Liver (tissue), 9 donors: ENCODE results near the gene VPS39. TPM values are rescaled to one million over a fixed set of nuclear protein-coding genes. Genes with fewer than 3 reads are reported as not detected.

Experiments
- DNase-seq: peaks from one replicate; pipeline ENCODE4 v3.0.0-alpha.2; 2017; ENCODE audit warnings: low spot score
- H3K27ac ChIP-seq, 2 donors: one replicate each; pipeline ENCODE4 v1.7.0; 2013; ENCODE audit warnings: inconsistent platforms in 2 of 2, low read length in 2 of 2, control low read depth in 1 of 2, low read depth in 1 of 2, mild to moderate bottlenecking in 1 of 2
- H3K27me3 ChIP-seq, 4 donors: one replicate each; pipeline versions ENCODE4 v1.6.1 to v1.7.0; 2013; ENCODE audit warnings: low read length in 3 of 4, inconsistent platforms in 1 of 4, mild to moderate bottlenecking in 1 of 4, moderate library complexity in 1 of 4; ENCODE audit not compliant: control insufficient read depth in 4 of 4, insufficient read depth in 4 of 4
- H3K36me3 ChIP-seq, 4 donors: one replicate each; pipeline versions ENCODE4 v1.6.1 to v1.7.0; 2013; ENCODE audit warnings: low read length in 3 of 4, mild to moderate bottlenecking in 3 of 4, low read depth in 1 of 4, moderate library complexity in 1 of 4; ENCODE audit not compliant: control insufficient read depth in 4 of 4, insufficient read depth in 3 of 4
- H3K4me1 ChIP-seq, 4 donors: one replicate each; pipeline versions ENCODE4 v1.6.1 to v1.7.0; 2013; ENCODE audit warnings: low read length in 3 of 4, mild to moderate bottlenecking in 3 of 4, moderate library complexity in 1 of 4; ENCODE audit not compliant: control insufficient read depth in 4 of 4, insufficient read depth in 4 of 4
- H3K4me3 ChIP-seq, 3 donors: one replicate each; pipeline versions ENCODE4 v1.6.1 to v1.7.0; 2013; ENCODE audit warnings: low read length in 3 of 3, control low read depth in 1 of 3, low read depth in 1 of 3, mild to moderate bottlenecking in 1 of 3
- H3K9ac ChIP-seq, 2 donors: one replicate each; pipeline ENCODE4 v1.7.0; 2013; ENCODE audit warnings: low read length in 2 of 2, mild to moderate bottlenecking in 2 of 2, moderate library complexity in 2 of 2, control low read depth in 1 of 2, low read depth in 1 of 2
- H3K9me3 ChIP-seq, 4 donors: one replicate each; pipeline versions ENCODE4 v1.6.1 to v1.7.0; 2013; ENCODE audit warnings: low read length in 3 of 4; ENCODE audit not compliant: control insufficient read depth in 4 of 4
- CTCF ChIP-seq: fragments of 150-350 bp; IDR thresholded peaks from 2 replicates; pipeline ENCODE4 v1.5.1; 2017; ENCODE audit warnings: improper control_type of control experiment, low read depth, low read length; ENCODE audit not compliant: missing input control
- EGR1 ChIP-seq, 2 donors: IDR thresholded peaks; 2 replicates each; pipeline ENCODE4 v1.6.1; 2016 to 2018; ENCODE audit warnings: antibody characterized with exemption in 2 of 2, low read depth in 2 of 2
- FOXA2 ChIP-seq: IDR thresholded peaks from 2 replicates; pipeline ENCODE4 v1.6.1; 2016; ENCODE audit warnings: antibody characterized with exemption
- HNF4A ChIP-seq, 2 donors: conservative IDR thresholded peaks; 2 replicates each; pipeline ENCODE4 v1.6.1; 2016; ENCODE audit warnings: antibody characterized with exemption in 2 of 2, mild to moderate bottlenecking in 2 of 2
- HNF4G ChIP-seq: IDR thresholded peaks from 2 replicates; pipeline ENCODE4 v1.6.1; 2016; ENCODE audit warnings: antibody characterized with exemption
- JUND ChIP-seq, 2 donors: IDR thresholded peaks; 2 replicates each; pipeline ENCODE4 v1.6.1; 2016; ENCODE audit warnings: antibody characterized with exemption in 2 of 2
- MAX ChIP-seq: IDR thresholded peaks from 2 replicates; pipeline ENCODE4 v1.6.1; 2016; ENCODE audit warnings: antibody characterized with exemption
- NR2F2 ChIP-seq: IDR thresholded peaks from 2 replicates; pipeline ENCODE4 v1.6.1; 2016; ENCODE audit warnings: antibody characterized with exemption
- RAD21 ChIP-seq, 2 donors: IDR thresholded peaks; 2 replicates each; pipeline ENCODE4 v1.6.1; 2016; ENCODE audit warnings: antibody characterized with exemption in 2 of 2, mild to moderate bottlenecking in 2 of 2
- RXRA ChIP-seq, 2 donors: IDR thresholded peaks; 2 replicates each; pipeline ENCODE4 v1.6.1; 2017 to 2018; ENCODE audit warnings: antibody characterized with exemption in 2 of 2, mild to moderate bottlenecking in 1 of 2
- SP1 ChIP-seq: IDR thresholded peaks from 2 replicates; pipeline ENCODE4 v1.6.1; 2018; ENCODE audit warnings: antibody characterized with exemption, mild to moderate bottlenecking
- YY1 ChIP-seq: IDR thresholded peaks from 2 replicates; pipeline ENCODE4 v1.6.1; 2016; ENCODE audit warnings: antibody characterized with exemption, mild to moderate bottlenecking
- ZBTB33 ChIP-seq: IDR thresholded peaks from 2 replicates; pipeline ENCODE4 v1.6.1; 2016; ENCODE audit warnings: antibody characterized with exemption
- WGBS: extraction: QIAGEN DNeasy Blood & Tissue Kit; methylation state at CpG from one replicate; pipeline ENCODE4 v1.1.7; 2013; 5-methylcytosine and 5-hydroxymethylcytosine counted together
- polyA plus RNA-seq, 2 donors: library from polyadenylated mRNA; stranded (reverse) in 1 of 2; unstranded in 1 of 2; fragments of 200-250 nt in 1 of 2; fragments of >200 nt in 1 of 2; fragmentation: Nextera tagmentation in 1 of 2; extraction: Ambion mirVana in 1 of 2; gene quantifications; one replicate each; pipeline versions ENCODE4 v1.2.1 to v1.2.3, GENCODE V29; 2013 to 2015
- total RNA-seq, 2 donors: library from RNA; depleted of rRNA; stranded (reverse); fragments of >200 nt; gene quantifications; one replicate each; pipeline ENCODE4 v1.2.3, GENCODE V29; 2014
- TF ChIP-seq, protein P1 (sequence below): IDR thresholded peaks from 2 replicates; pipeline ENCODE4 v1.6.1; 2016; ENCODE audit warnings: antibody characterized with exemption
- donor health status: healthy.
- donor health status: healthy.
- donor health status: healthy.
- donor health status: healthy.
- donor health status: healthy.

The VPS39 gene
- total and polyA plus RNA-seq, 4 donors, result 11.1 to 41.2 (median 16.8) TPM

DNA sequence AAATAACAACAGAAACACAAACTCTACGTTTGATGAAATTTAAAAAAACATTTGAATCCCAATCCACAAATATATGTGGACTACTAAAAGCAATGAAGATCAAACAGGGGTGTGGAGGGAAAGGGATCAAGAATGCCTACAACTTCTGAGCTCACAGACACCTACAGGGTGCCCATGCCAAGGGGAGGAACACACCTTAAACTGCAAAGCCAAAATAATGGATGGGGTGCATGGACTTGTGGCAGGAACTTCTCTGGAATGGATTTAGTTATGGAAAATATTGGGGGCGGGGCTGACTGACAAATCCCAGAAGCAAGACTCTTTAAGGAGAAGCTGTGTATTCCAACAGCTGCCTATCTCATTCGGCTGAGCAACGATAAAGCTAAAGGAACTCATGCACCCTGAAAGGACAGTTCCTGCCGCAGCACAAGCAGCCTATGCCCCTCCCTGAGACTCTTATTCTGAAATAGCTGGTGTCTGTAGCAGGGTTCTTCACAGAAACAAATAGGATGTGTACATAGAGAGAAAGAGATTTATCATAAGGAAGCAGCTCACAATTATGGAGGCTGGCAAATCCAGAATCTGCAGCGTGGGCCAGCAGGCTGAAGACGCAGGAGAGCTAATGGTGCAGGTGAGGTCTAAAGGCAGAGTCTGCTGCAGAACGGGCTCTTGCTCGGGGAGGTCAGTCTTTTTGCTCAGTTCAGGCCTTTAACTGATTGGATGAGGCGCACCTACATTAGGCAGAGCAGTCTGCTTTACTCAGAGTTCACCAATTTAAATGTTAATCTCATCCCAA, 89.3 kb downstream of the VPS39 start:
- 32% methylated on average over 10 of the region's 10 CpGs for WGBS

GRCh38 chr15:42111924-42112323, 96.2 kb downstream of the VPS39 start:
- Histone ChIP-seq H3K4me3 (no peak overlapping the region), H3K9ac (no peak overlapping the region), H3K4me1 (no peaks in the 10 kb centered on the region), H3K27ac (no peak overlapping the region), H3K27me3 (no peaks in the 10 kb centered on the region), H3K9me3 (no peaks in the 10 kb centered on the region), H3K36me3 (no peaks in the 10 kb centered on the region)
- DNase-seq, result no peak
- WGBS, result 74% methylated on average over 4 of the region's 4 CpGs
- TF ChIP-seq SP1 (no peak), EGR1 (IDR thresholded peaks at IDR 0.05; ENCODE audit: low read depth in 2 of 2) (no peak), NR2F2 (no peak), FOXA2 (no peak), YY1 (no peak), ZBTB33 (no peak), JUND (IDR thresholded peaks at IDR 0.05) (no peak)

More for the DNA sequence above, 89.3 kb downstream of the VPS39 start:
- Histone ChIP-seq H3K4me3 (no peak overlapping the region), H3K36me3 (no peaks in the 10 kb centered on the region), H3K4me1 (no peaks in the 10 kb centered on the region), H3K9me3 (no peaks in the 10 kb centered on the region), H3K27ac (no peak overlapping the region), H3K27me3 (no peaks in the 10 kb centered on the region), H3K9ac (no peak overlapping the region)
- no peak for DNase-seq
- TF ChIP-seq YY1, result no peak
- TF ChIP-seq FOXA2, result no peak
- no peak for TF ChIP-seq MAX
- no peak for TF ChIP-seq EGR1 (IDR thresholded peaks at IDR 0.05; ENCODE audit: low read depth in 2 of 2)
- TF ChIP-seq RXRA (IDR thresholded peaks at IDR 0.05), result no peak
- TF ChIP-seq CTCF, result no peak
- no peak for TF ChIP-seq HNF4G
- TF ChIP-seq RAD21 (IDR thresholded peaks at IDR 0.05), result no peak
- TF ChIP-seq HNF4A (conservative IDR thresholded peaks at IDR 0.05), result no peak

DNA sequence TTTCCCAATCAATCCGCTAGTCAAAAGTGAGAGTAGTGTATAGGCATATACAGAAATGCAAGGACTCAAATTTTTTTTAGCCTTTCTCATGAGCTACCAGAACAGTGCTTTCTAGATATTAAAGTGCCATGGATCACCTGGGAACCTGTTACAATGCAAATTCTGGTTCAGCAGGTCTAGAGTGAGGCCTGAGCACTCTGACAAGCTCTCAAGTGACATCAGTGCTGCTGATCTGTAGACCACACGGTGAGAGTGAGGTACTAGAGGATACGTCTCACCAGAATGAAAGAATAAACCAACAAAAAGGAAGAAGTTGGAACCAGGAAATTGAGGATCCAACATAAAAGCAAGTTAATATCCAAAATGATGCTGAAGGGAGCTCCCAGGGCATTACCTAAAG, 97.7 kb downstream of the VPS39 start:
- no peaks in the 10 kb centered on the region for H3K4me1 ChIP-seq
- 72% methylated on average over 3 of the region's 3 CpGs for WGBS
- H3K27me3 ChIP-seq, result no peaks in the 10 kb centered on the region
- DNase-seq, result no peak
- H3K27ac ChIP-seq, result no peak overlapping the region
- TF ChIP-seq RXRA (IDR thresholded peaks at IDR 0.05) (no peak), YY1 (no peak)
- TF ChIP-seq, protein P1, sequence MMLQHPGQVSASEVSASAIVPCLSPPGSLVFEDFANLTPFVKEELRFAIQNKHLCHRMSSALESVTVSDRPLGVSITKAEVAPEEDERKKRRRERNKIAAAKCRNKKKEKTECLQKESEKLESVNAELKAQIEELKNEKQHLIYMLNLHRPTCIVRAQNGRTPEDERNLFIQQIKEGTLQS, result no peak
- H3K9me3 ChIP-seq, result no peaks in the 10 kb centered on the region
- no peaks in the 10 kb centered on the region for H3K36me3 ChIP-seq
- no peak overlapping the region for H3K9ac ChIP-seq
- H3K4me3 ChIP-seq, result no peak overlapping the region
